GM19397 (cell line): ENCODE results near the gene SH3PXD2A.

Experiments used
- ATAC-seq: cut with Tn5 transposase; IDR thresholded peaks from one replicate; pipeline ENCODE4 v1.9.1; 2021; ENCODE audit warnings: mild to moderate bottlenecking, moderate library complexity; ENCODE audit not compliant: unreplicated experiment

SH3PXD2A gene

GRCh38 chr10:103589074-103589630 is 266.2 kb downstream of the SH3PXD2A start:
- no peak for ATAC-seq

- no peak for ATAC-seq
Observed at GRCh38 chr10:103587073-103587472, 268.3 kb downstream of the SH3PXD2A start.

- no peak for ATAC-seq
Observed at GRCh38 chr10:103585011-103585405, 270.4 kb downstream of the SH3PXD2A start.

- ATAC-seq: peak; percentile 74
Observed at GRCh38 chr10:103584216-103585010, 271.0 kb downstream of the SH3PXD2A start.

GRCh38 chr10:103583871-103584215 is 271.5 kb downstream of the SH3PXD2A start:
- no peak for ATAC-seq

- ATAC-seq: no peak
Observed at GRCh38 chr10:103582331-103583123, 272.8 kb downstream of the SH3PXD2A start.

- no peak for ATAC-seq
Observed at GRCh38 chr10:103581499-103581898, 273.9 kb downstream of the SH3PXD2A start.

- no peak for ATAC-seq
Observed at GRCh38 chr10:103580430-103580829, 274.9 kb downstream of the SH3PXD2A start.

GRCh38 chr10:103580011-103580410 is 275.4 kb downstream of the SH3PXD2A start:
- ATAC-seq: no peak

- ATAC-seq: no peak
Observed at GRCh38 chr10:103578782-103579382, 276.5 kb downstream of the SH3PXD2A start.

GRCh38 chr10:103576862-103577261 is 278.5 kb downstream of the SH3PXD2A start:
- no peak for ATAC-seq

- ATAC-seq: no peak
Observed at GRCh38 chr10:103576076-103576471, 279.3 kb downstream of the SH3PXD2A start.

- ATAC-seq: no peak
Observed at GRCh38 chr10:103575416-103576075, 279.8 kb downstream of the SH3PXD2A start.

GRCh38 chr10:103574097-103575061 is 281.0 kb downstream of the SH3PXD2A start:
- no peak for ATAC-seq

GRCh38 chr10:103573205-103573487 is 282.2 kb downstream of the SH3PXD2A start:
- no peak for ATAC-seq

- ATAC-seq: no peak
Observed at GRCh38 chr10:103572347-103573204, 282.8 kb downstream of the SH3PXD2A start.

GRCh38 chr10:103571656-103571975 is 283.8 kb downstream of the SH3PXD2A start:
- no peak for ATAC-seq

GRCh38 chr10:103570844-103571655 is 284.3 kb downstream of the SH3PXD2A start:
- ATAC-seq: no peak
